Omental fat pad (tissue), 4 donors: Measurements from ENCODE around the gene LRRC75B. TPM values are rescaled to one million over a fixed set of nuclear protein-coding genes. Genes with fewer than 3 reads are reported as not detected.
"Not testable (repeated sequence)": the region's sequence is repeated elsewhere in the genome, so short reads cannot be mapped to it uniquely, and the experiment has no call there.

Experiments
- ATAC-seq: fragments of 150-250 bp; one replicate; pipeline ENCODE4 v1.9.1; 2016; ENCODE audit warnings: mild to moderate bottlenecking, moderate library complexity; ENCODE audit not compliant: low FRiP score
- DNase-seq: peaks from one replicate; pipeline ENCODE4 v3.0.0-alpha.2; 2019; ENCODE audit warnings: low spot score
- CTCF ChIP-seq, 3 donors: fragments of 450-650 bp; IDR thresholded peaks; one replicate each; pipeline ENCODE4 v1.5.1; 2016 to 2017; ENCODE audit warnings: antibody characterized with exemption in 3 of 3, mild to moderate bottlenecking in 3 of 3, moderate library complexity in 2 of 3
- total RNA-seq, 4 donors: library from RNA; depleted of rRNA; stranded (reverse); fragments of >200 nt; gene quantifications; one replicate each; pipeline ENCODE4 v1.1.0, GENCODE V29; 2016

The LRRC75B gene
- total RNA-seq, 4 donors from 2014 or later, result 4.1 to 7.0 (median 5.7) TPM

GRCh38 chr22:24606340-24606739, 13.5 kb upstream of the LRRC75B start:
- not testable (repeated sequence) for DNase-seq, ATAC-seq

- peak; percentile 35 for ATAC-seq
- not testable (repeated sequence) for DNase-seq
These were observed 11.1 kb upstream of the LRRC75B start for GRCh38 chr22:24603770-24604629.

GRCh38 chr22:24602847-24603769, 10.2 kb upstream of the LRRC75B start, which contains the start of gene GGT1:
Gene GGT1, plus strand, starts transcription at chr22:24603193. Its CDS starts 7,889 bp downstream, at chr22:24611082.
- not testable (repeated sequence) for ATAC-seq

GRCh38 chr22:24602105-24602749, 9.4 kb upstream of the LRRC75B start:
- DNase-seq, result not testable (repeated sequence)
- peak; percentile 11 for ATAC-seq

More at GRCh38 chr22:24602847-24603769, 10.2 kb upstream of the LRRC75B start, which contains the start of gene GGT1:
- not testable (repeated sequence) for DNase-seq

GRCh38 chr22:24601217-24602104, 8.6 kb upstream of the LRRC75B start:
- DNase-seq (no peak), ATAC-seq (peak; percentile 11)
- TF ChIP-seq CTCF (IDR thresholded peaks at IDR 0.05), result no peak

- not testable (repeated sequence) for DNase-seq, ATAC-seq
These were observed 7.3 kb upstream of the LRRC75B start for GRCh38 chr22:24599958-24600715.

- TF ChIP-seq CTCF (IDR thresholded peaks at IDR 0.05), result no peak
- no peak for ATAC-seq
- DNase-seq, result no peak
These were observed 6.6 kb upstream of the LRRC75B start for GRCh38 chr22:24599514-24599913.

GRCh38 chr22:24597076-24597475, 4.2 kb upstream of the LRRC75B start:
- ATAC-seq, result not testable (repeated sequence)

GRCh38 chr22:24595863-24596262, 3.0 kb upstream of the LRRC75B start:
- ATAC-seq (no peak), DNase-seq (no peak)

More at GRCh38 chr22:24597076-24597475, 4.2 kb upstream of the LRRC75B start:
- not testable (repeated sequence) for DNase-seq

More at GRCh38 chr22:24595863-24596262, 3.0 kb upstream of the LRRC75B start:
- TF ChIP-seq CTCF (IDR thresholded peaks at IDR 0.05), result no peak
